GM12878 (cell line): ENCODE results near the gene GPC5. TPM values are rescaled to one million over a fixed set of nuclear protein-coding genes. Genes with fewer than 3 reads are reported as not detected.

ENCODE experiments used
- ATAC-seq: fragments of 200-7000 bp; cut with Tn5 transposase; 3 replicates; pipeline ENCODE4 v1.9.1; 2020; ENCODE audit warnings: mild to moderate bottlenecking, moderate library complexity
- BruUV-seq: library from RNA; stranded (reverse); fragments of 400-500 nt; replicated peaks from 2 replicates; lab custom pipeline; 2021; lab: Mats Ljungman, UMichigan
- CTCF ChIA-PET: fragments of 300-600 bp; sonication (Branson Sonifier 250); formaldehyde crosslinking; extraction: SDS; loops from one replicate; lab custom pipeline; 2021; ENCODE audit warnings: inconsistent platforms; lab: Yijun Ruan, JAX
- POLR2A ChIA-PET: fragments of 350-600 bp; formaldehyde crosslinking; extraction: SDS; loops from one replicate; lab custom pipeline; 2021; ENCODE audit warnings: inconsistent platforms; lab: Charles Lee
- RAD21 ChIA-PET: fragments of 300-600 bp; sonication (Branson Sonifier 250); formaldehyde crosslinking; loops from one replicate; lab custom pipeline; 2023; ENCODE audit warnings: antibody characterized with exemption; ENCODE audit not compliant: unreplicated experiment; lab: Charles Lee
- SMC1A ChIA-PET: fragments of 300-600 bp; sonication (Branson Sonifier 250); formaldehyde crosslinking; loops from one replicate; lab custom pipeline; 2023; ENCODE audit not compliant: unreplicated experiment, uncharacterized antibody; lab: Charles Lee
- DNase-seq: peaks from one replicate; pipeline ENCODE4 v3.0.0-alpha.2; 2011; ENCODE audit warnings: low read depth, low spot score
- FAIRE-seq: peaks from 3 replicates; lab custom pipeline; 2011; peaks lifted over from hg19 to GRCh38; lab: Jason Lieb, UNC
- H2AFZ ChIP-seq: 2 replicates; pipeline ENCODE4 v1.6.0; 2011; ENCODE audit warnings: low read depth, low read length, control low read depth; ENCODE audit not compliant: control insufficient read depth
- H3K27ac ChIP-seq: 2 replicates; pipeline ENCODE4 v1.5.1; 2011; ENCODE audit warnings: control low read depth; ENCODE audit not compliant: control insufficient read depth, insufficient read depth
- H3K27me3 ChIP-seq, 2 experiments: replicated peaks in 1 of 2; 2 replicates each; pipeline versions ENCODE4 v1.6.0 to v1.6.1; 2011; ENCODE audit warnings: low read length in 1 of 2; ENCODE audit not compliant: control insufficient read depth in 2 of 2, insufficient read depth in 2 of 2
- H3K36me3 ChIP-seq, 2 experiments: 2 replicates each; pipeline ENCODE4 v1.5.1; 2011; ENCODE audit warnings: low read length in 1 of 2; ENCODE audit not compliant: control insufficient read depth in 2 of 2, insufficient read depth in 2 of 2
- H3K4me1 ChIP-seq: 2 replicates; pipeline ENCODE4 v1.6.1; 2011; ENCODE audit warnings: mild to moderate bottlenecking, low read length, moderate library complexity, mixed read lengths; ENCODE audit not compliant: control insufficient read depth, insufficient read depth
- H3K4me2 ChIP-seq: 2 replicates; pipeline ENCODE4 v1.6.0; 2011; ENCODE audit warnings: control low read depth; ENCODE audit not compliant: control insufficient read depth, insufficient read depth
- H3K4me3 ChIP-seq: fragments of 200-600 bp; sonication (generic); 2 replicates; pipeline ENCODE4 v1.5.1; 2016
- H3K79me2 ChIP-seq: 2 replicates; pipeline ENCODE4 v1.6.0; 2011; ENCODE audit warnings: low read length; ENCODE audit not compliant: control insufficient read depth, insufficient read depth
- H3K9ac ChIP-seq: 2 replicates; pipeline ENCODE4 v1.8.0; 2011; ENCODE audit warnings: low read length, control low read depth, mixed read lengths; ENCODE audit not compliant: control insufficient read depth, insufficient read depth
- H3K9me3 ChIP-seq: replicated peaks from 3 replicates; pipeline ENCODE4 v1.5.1; 2011; ENCODE audit warnings: mild to moderate bottlenecking, low read length; ENCODE audit not compliant: control insufficient read depth, insufficient read depth
- H4K20me1 ChIP-seq: 2 replicates; pipeline ENCODE4 v1.6.0; 2011; ENCODE audit not compliant: control insufficient read depth, insufficient read depth
- BCL11A ChIP-seq: IDR thresholded peaks from 2 replicates; pipeline ENCODE4 v1.6.1; 2011; ENCODE audit warnings: low read depth, low read length
- CHD2 ChIP-seq: IDR thresholded peaks from 2 replicates; pipeline ENCODE4 v1.6.1; 2011; ENCODE audit warnings: low read depth, low read length, improper control_type of control experiment, borderline replicate concordance
- EP300 ChIP-seq, 2 experiments: fragments of 150-350 bp in 1 of 2; IDR thresholded peaks; 2 replicates each; pipeline ENCODE4 v1.6.1; 2011 to 2012; ENCODE audit warnings: low read depth in 2 of 2, low read length in 2 of 2, borderline replicate concordance in 1 of 2, improper control_type of control experiment in 1 of 2, inconsistent platforms in 1 of 2; ENCODE audit not compliant: control insufficient read depth in 1 of 2
- JUNB ChIP-seq: IDR thresholded peaks from 2 replicates; pipeline ENCODE4 v1.6.1; 2016; ENCODE audit warnings: antibody characterized with exemption, mild to moderate bottlenecking
- NRF1 ChIP-seq: conservative IDR thresholded peaks from 2 replicates; pipeline ENCODE4 v1.6.1; 2011; ENCODE audit warnings: mild to moderate bottlenecking, low read depth, low read length, improper control_type of control experiment
- POLR2AphosphoS2 ChIP-seq: IDR thresholded peaks from 2 replicates; pipeline ENCODE4 v1.6.1; 2011; ENCODE audit warnings: low read depth, mild to moderate bottlenecking, low read length, improper control_type of control experiment, moderate library complexity
- PRDM15 ChIP-seq: fragments of 450-650 bp; formaldehyde crosslinking; IDR thresholded peaks from 2 replicates; pipeline ENCODE4 v1.4.0; 2020; ENCODE audit warnings: mild to moderate bottlenecking, moderate library complexity
- RELB ChIP-seq: fragments of 450-650 bp; IDR thresholded peaks from 2 replicates; pipeline ENCODE4 v1.6.1; 2017; ENCODE audit warnings: low read depth, mild to moderate bottlenecking, moderate library complexity
- SMAD1 ChIP-seq: fragments of 450-650 bp; IDR thresholded peaks from 2 replicates; pipeline ENCODE4 v1.6.1; 2018; ENCODE audit warnings: mild to moderate bottlenecking, low read depth; ENCODE audit not compliant: partially characterized antibody
- USF2 ChIP-seq: IDR thresholded peaks from 2 replicates; pipeline ENCODE4 v1.6.1; 2011; ENCODE audit warnings: low read depth, low read length, improper control_type of control experiment, borderline replicate concordance
- ZBTB11 ChIP-seq: fragments of 450-650 bp; formaldehyde crosslinking; IDR thresholded peaks from 2 replicates; pipeline ENCODE4 v1.5.0; 2022; ENCODE audit warnings: mild to moderate bottlenecking, missing genetic modification characterization
- ZSCAN29 ChIP-seq: fragments of 450-650 bp; IDR thresholded peaks from 2 replicates; pipeline ENCODE4 v1.6.1; 2017; ENCODE audit warnings: mild to moderate bottlenecking, moderate library complexity
- WGBS: methylation state at CpG from one replicate; pipeline ENCODE4 v1.1.6; 2016; ENCODE audit warnings: low lambda C conversion rate; ENCODE audit not compliant: insufficient replicate concordance, insufficient coverage; ENCODE audit errors: missing lambda C conversion rate; 5-methylcytosine and 5-hydroxymethylcytosine counted together
- in situ Hi-C: fragments of 300-500 bp; cut with MboI; formaldehyde crosslinking; loops from 9 replicates; pipeline ENCODE4 v1.14.3; 2018; ENCODE audit warnings: mixed read lengths
- intact Hi-C: fragments of 100-400 bp; cut with micrococcal nuclease; formaldehyde crosslinking; loops from one replicate; pipeline ENCODE4 v1.14.2; 2022; ENCODE audit not compliant: unreplicated experiment
- polyA plus RNA-seq, 11 experiments: library from polyadenylated mRNA; depleted of rRNA in 4 of 11; unstranded in 6 of 11; stranded (reverse) in 5 of 11; fragments of >200 nt; fragmentation: Nextera tagmentation in 4 of 11; fragmentation: Illumina TruSeq in 1 of 11; extraction: Ambion mirVana in 4 of 11; extraction: Trizol in 1 of 11; gene quantifications; 1 replicate in 1 of 11; 2 replicates in 10 of 11; pipeline versions ENCODE4 v1.2.1 to v1.2.3, GENCODE V29; 2011 to 2016; ENCODE audit warnings: inconsistent platforms in 2 of 11, missing spikeins in 2 of 11, low read depth in 1 of 11
- total RNA-seq, 4 experiments: library from RNA; depleted of rRNA in 3 of 4; stranded (reverse); fragments of >200 nt in 3 of 4; fragmentation: Illumina TruSeq in 1 of 4; extraction: Trizol in 1 of 4; gene quantifications; 2 replicates each; pipeline versions ENCODE4 v1.2.1 to v1.2.3, GENCODE V29; 2013 to 2021

Gene GPC5
- total and polyA plus RNA-seq, 10 of the 15 experiments (the other 5 are each of a cell fraction or from before 2014, with no cell fraction given), result 0.05 to 0.87 (median 0.44) TPM; not detected in 1

GRCh38 chr13:92553470-92554114 is 1155.2 kb downstream of the GPC5 start (continued):
- TF ChIP-seq USF2, result no peak

- Histone ChIP-seq H3K27me3 (no peaks in the 10 kb centered on the region), H3K4me2 (no peak overlapping the region), H3K9me3 (no peaks in the 10 kb centered on the region), H3K36me3 (no peaks in the 10 kb centered on the region), H4K20me1 (no peaks in the 10 kb centered on the region), H3K9ac (no peak overlapping the region), H3K4me3 (no peak overlapping the region), H3K27ac (no peak overlapping the region), H3K79me2 (no peaks in the 10 kb centered on the region), H3K4me1 (no peaks in the 10 kb centered on the region), H2AFZ (no peak overlapping the region)
- FAIRE-seq (no peak), DNase-seq (no peak), ATAC-seq (no peak)
- ChIA-PET SMC1A (no interaction called here), RAD21 (no interaction called here), POLR2A (no interaction called here), CTCF (no interaction called here)
- BruUV-seq, result no TSS peak
- 4% methylated on average over 5 of the region's 5 CpGs for WGBS
- intact Hi-C loops (no loop called here), in situ Hi-C loops (loop anchor here (25.0 kb wide), 1 partner anchor 1801 kb away; no protein-coding TSS in a partner anchor)
- TF ChIP-seq JUNB (no peak), POLR2AphosphoS2 (no peak), PRDM15 (CRISPR knock-in tag) (no peak), ZBTB11 (no peak), SMAD1 (no peak), NRF1 (no peak), EP300 (IDR thresholded peaks at IDR 0.05; ENCODE audit: borderline replicate concordance in 1 of 2, control insufficient read depth in 1 of 2, low read depth in 2 of 2, low read length in 2 of 2) (no peak), BCL11A (no peak), CHD2 (no peak), ZSCAN29 (no peak), RELB (no peak)
Observed at GRCh38 chr13:92560883-92561282, 1162.5 kb downstream of the GPC5 start.
